AG09309 (cell line): ENCODE data around the gene TMPRSS4.
A peak's percentile ranks its signal among the peaks of the same experiment; 100 is the strongest.

Experiments used
- DNase-seq: peaks from one replicate; pipeline ENCODE4 v3.0.0-alpha.2; 2010; ENCODE audit warnings: low read depth
- H3K4me3 ChIP-seq: 2 replicates; pipeline ENCODE4 v1.5.1; 2011; ENCODE audit warnings: mild to moderate bottlenecking, low read depth, low read length, moderate library complexity; ENCODE audit not compliant: control insufficient read depth
- CTCF ChIP-seq: IDR thresholded peaks from 2 replicates; pipeline ENCODE4 v1.5.1; 2011; ENCODE audit warnings: mild to moderate bottlenecking, low read depth, low read length, inconsistent platforms; ENCODE audit not compliant: insufficient read depth, control insufficient read depth; ENCODE audit errors: missing control alignments

TMPRSS4 gene

GRCh38 chr11:118152552-118153471 is 75.9 kb downstream of the TMPRSS4 start, which contains the start of gene SCN4B:
Gene SCN4B (minus strand): TSS chr11:118152823. CDS start chr11:118152673, 150 bp downstream.
- DNase-seq: no peak
- H3K4me3 ChIP-seq: peak within 1 kb of the TSS; percentile 23
- no peak for TF ChIP-seq CTCF

- no peak for DNase-seq
- H3K4me3 ChIP-seq: no peak overlapping the region
- TF ChIP-seq CTCF: no peak
These were observed 76.6 kb downstream of the TMPRSS4 start for GRCh38 chr11:118153516-118153915.

GRCh38 chr11:118153976-118154375 is 77.1 kb downstream of the TMPRSS4 start:
- TF ChIP-seq CTCF: no peak
- no peak overlapping the region for H3K4me3 ChIP-seq
- DNase-seq: no peak

GRCh38 chr11:118154641-118155040 is 77.8 kb downstream of the TMPRSS4 start:
- TF ChIP-seq CTCF: no peak
- no peak for DNase-seq
- no peak overlapping the region for H3K4me3 ChIP-seq

GRCh38 chr11:118155776-118156530 is 79.1 kb downstream of the TMPRSS4 start:
- TF ChIP-seq CTCF: no peak
- DNase-seq: no peak
- no peak overlapping the region for H3K4me3 ChIP-seq

- no peak overlapping the region for H3K4me3 ChIP-seq
- TF ChIP-seq CTCF: no peak
- no peak for DNase-seq
These were observed 79.8 kb downstream of the TMPRSS4 start for GRCh38 chr11:118156531-118157185.
